GM10847 (cell line): ENCODE results near the gene PICK1.

Experiments
- POLR2A ChIP-seq: IDR thresholded peaks from 2 replicates; pipeline ENCODE4 v1.6.1; 2011; ENCODE audit not compliant: insufficient read length; ENCODE audit errors: extremely low read depth

Gene PICK1

DNA sequence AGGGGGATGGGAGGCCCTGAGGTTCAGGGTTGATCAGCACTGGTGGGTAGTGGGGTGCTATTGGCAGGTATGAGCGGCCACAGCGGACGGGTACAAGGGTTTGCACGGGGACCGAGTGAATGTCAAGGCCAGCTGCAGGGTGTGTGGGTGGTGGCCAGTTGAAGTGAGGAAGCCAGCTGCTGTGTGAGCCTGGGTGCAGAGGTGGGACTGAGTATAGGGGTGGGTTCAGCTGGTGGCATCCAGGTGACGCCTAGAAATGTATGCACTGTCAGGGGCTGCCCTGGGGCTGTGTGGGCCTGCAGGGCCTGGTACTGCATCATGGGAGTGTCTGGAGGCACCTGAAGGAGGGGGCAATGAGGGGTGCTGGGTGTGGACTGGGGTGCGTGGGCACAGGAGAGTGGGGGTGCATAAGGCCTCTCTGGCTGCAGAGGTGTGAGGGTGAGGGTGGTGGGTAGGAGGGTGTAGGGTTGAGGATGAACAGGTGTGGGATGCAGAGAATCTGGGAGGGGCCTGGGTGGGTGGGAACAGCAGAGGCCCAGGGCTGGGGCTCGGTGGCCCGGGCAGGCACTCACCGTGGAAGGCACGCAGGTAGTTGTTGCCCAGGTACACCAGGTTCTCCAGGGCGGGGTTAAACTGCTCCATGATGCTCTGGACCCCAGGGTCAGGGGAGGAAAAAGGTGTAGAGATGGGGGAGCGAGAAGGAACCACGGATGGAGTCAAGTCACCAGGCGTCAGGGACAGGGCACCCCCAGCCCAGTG is 51.5 kb downstream of the PICK1 start:
- TF ChIP-seq POLR2A: no peak

DNA sequence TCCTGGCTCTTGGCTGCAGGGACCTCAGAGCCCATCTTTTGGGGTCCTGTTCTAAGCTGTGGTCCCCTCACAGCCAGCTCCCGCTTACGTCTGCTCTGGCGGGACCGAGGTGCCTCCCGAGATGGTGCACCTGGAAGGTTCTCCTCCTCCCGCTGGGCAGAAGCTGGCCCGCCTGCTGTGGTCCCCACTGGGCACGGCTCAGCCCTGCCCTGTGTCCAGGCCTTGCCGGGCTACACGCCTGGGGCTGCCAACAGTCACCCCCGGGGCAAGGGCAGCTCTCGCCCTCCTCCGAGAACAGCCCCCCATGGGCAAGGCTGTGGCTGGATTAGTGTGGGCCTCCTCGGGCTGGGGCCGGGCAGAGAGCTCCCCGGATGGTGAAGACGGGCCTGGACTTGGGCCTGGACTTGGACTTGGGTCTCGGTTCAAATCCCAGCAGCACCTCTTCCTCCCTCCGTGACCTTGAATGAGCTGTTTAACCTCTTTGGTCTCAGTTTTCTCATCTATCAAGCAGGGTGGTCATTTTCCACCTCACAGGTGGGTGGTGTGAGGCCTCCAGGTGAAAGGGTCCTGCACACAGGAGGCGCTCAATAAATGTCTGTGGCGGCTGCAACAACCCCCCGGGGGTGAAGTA is 52.3 kb downstream of the PICK1 start:
- no peak for TF ChIP-seq POLR2A

DNA sequence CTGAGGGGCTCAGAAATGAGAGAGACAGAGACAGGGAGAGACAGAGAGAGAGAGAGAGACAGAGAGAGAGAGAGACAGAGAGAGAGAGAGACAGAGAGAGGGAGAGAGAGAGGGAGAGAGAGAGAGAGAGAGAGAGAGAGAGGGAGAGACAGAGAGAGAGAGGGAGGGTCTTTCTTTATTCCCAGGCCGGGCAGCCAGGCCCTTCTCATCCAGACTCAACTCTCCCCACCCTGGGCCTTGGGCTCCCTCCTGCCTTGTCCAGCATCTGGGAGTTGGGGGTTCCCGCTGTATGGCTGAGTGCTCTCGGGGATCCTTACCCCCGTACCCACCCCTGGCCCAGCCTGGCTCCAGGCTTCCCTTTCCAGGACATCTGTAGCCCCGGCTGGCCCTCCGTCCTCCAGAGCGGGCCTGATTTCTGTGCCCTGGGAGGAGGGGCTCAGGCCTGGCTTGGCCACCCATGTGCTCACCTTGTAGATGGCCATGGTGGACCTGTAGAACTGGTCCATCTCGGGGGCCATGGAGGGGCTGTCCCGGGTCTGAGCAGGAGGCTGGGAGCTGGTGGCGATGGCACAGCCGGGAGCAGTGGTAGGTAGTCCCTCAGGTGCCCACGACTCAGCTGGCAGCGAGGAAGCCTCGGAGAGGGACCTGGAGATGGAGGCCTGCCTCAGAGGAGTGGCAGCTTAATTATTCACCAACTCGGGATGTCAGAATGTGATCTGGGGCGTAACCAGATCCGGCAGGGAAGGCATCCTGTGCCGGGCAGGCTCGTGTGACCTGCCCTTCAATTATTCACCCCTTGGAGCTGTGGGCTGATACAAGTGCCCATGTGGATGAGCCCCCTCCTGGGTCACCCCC is 53.0 kb downstream of the PICK1 start, which contains the start of gene BAIAP2L2:
TSS of gene BAIAP2L2 (minus strand) at position 677 of the 855 bp plus-strand sequence. CDS start at position 518, 159 bp downstream.
- no peak for TF ChIP-seq POLR2A

DNA sequence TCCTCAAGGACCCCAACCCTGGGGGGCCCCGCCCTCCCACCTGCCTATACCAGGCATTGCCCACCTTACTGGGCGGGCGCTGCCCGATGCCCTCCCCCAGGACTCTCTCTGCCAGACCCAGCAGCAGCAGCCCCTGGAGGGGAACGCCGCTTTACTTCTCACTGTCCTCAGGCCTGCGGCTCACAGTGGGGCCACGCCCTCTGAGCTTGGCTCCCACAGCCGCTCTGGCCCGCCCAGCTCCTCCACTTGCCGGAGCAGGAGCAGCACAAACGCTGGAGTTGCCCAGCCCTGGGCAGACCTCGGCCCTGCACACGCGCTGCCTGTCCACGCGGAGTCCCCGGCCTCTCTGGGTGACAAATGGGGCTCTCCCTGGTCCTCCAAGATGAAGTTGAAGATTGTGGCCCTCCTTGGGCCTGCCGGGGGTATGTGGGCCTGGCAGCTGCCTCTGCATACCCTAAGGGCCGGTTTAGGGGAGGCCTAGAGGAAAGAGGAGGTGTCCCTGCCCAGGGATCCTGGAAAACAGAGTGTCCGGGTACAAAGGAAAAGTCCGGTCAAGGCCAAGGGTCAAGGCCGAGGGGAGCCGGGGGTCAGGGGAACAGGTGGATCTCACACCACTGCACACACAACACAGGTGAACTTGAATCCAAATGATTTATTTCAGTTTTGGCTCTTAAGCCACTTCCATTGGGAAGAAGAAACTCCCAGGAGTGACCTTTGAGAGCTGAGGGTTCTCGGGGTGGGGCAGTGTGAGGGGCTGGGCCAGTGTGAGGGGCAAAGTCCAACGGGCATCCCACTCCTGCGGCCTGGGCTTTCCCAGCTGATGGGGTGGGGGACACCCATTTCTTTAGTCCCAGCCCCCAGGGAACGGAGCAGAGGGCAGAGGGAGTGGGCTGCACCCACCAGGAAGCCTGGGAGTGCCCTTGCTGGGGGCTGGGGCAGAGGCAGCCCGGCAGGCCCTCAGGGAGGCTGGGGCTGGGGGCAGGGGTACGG is 54.0 kb downstream of the PICK1 start:
- TF ChIP-seq POLR2A: no peak

DNA sequence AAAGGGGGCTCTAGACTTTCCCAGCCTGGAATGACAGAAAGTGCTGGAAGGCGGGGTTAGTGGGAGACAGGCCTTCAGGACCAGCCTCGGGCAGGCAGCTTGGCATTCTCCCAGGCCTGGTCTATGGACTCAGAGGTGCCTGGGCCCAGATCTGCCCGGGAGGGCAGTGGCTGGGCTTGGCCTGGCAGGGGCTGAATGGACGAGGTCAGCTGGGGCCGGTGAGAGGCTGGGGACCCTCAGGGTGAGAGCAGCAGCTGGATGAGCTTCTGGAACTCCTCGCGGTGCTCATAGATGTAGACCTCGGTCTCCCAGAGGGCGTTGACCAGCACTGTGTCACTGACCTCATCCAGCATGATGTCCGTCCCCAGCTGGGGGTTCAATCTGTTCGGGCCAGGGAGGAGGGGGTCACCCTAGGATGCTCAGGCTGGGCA is 54.7 kb downstream of the PICK1 start:
- TF ChIP-seq POLR2A: no peak

DNA sequence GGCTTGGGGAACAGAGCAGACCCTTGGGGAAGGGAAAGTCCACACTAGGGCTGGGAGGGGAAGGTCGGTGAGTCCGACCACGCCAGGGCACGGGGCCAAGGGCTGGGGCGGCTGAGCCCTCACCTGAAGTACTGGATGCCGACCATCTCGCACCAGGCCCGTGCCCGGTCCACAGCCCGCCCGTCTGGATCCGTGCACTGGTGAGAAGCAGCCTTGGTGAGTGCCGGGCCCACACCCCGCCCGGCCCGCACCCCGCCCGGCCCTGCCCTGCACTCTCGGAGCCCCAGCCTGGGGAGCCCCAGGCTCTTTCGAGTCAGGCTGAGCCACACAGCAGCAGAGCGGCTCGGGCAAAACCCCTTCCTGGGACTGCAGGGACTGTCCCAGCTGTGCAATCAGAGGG is 55.2 kb downstream of the PICK1 start:
- TF ChIP-seq POLR2A: no peak

DNA sequence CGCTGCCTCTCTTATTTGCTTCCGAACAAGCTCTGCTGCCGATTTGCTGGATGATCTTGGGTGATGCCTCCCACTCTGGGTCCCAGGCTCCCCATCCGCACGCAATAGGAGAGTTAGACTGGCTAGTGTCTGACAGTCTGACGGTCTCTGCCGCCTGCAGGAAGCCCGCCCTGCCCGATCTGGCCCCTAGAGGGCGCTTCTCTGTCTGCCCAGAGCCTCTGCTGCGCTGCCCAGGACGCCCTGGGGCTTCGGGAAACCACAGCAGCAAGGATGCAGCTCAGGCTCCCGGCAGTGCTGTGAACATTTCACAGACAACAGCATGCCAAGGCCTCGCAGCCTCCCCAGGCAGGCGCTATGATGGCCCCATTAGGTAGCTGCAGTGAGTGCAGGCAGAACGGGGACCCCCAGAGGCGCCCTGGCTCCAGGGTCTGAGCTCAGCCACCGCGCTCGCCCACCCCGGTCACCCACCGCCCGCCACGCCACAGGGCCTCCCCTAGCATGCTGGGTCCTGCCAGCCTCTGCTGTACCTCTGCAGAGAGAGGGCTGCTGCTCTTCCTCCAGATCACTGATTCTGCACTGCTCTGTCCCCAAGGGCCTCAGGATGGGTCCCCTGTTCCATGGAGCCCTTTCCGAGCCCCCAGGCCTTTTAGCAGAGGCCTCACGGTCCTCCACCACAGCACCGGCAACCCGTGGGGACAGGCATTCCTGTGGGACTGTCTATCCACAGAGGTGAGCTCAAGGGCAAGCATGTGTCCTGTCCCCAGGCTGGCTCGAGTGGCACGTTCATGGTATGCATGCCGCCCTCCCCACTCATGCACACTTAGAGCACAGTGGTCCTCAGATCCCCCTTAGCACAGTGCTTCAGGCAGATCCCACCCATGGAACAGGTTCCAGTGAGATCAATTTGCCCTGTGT is 57.5 kb downstream of the PICK1 start:
- TF ChIP-seq POLR2A: no peak

DNA sequence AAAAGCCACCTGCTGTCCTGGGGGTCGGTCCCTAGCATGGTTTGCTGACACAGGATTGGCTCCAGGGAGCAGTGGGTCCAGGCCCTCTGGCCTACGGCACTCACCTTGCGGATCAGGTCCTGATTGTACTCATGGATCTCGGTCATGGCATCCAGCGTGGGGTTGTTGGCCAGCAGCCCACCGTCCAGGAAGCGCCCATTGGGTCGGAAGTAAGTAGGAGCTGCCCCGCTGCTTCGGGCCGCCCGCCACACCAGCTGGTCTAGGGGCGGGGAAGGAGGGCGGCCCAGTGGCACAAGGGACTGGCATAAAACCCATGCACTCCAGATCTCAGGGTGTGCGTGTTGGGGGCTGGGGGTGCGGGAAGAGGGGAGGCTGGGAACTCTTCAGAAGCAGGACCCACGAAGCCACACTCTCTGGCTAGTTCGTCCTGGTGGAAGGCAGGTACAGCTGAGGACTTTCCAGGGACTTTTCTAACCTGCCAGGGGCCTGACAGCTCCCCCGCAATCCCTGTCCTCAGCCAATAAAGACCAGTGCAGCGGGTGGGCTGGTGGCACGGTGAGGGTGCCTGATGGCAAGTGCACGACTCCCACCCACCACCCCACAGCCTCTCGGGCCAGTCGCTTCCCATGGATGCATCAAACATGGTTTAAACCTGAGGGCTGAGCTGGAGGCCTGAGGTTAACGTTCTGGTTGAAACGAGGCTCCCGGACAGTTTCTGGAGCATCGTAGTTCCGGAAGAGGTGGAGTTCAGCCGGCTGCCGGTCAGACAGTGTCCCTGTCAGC is 58.4 kb downstream of the PICK1 start:
- TF ChIP-seq POLR2A: no peak

DNA sequence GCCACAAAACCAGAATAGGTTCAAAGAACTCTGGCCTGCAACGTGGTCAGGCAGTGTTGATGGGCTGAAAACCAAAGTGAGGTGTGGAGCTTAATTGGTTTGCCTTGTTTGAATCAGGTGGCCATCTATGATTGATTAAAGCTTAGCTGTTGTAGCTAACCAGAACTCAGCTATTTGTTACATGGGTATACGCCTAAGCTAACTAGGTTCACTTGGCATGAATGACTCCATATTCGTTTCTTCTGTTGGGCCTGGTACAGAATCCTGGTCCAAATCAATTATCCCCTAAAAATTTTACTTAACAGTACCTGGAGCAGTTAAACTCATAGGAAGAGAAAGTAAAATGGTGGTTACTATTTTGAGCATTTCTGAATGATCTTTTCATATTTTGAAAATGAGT is 61.0 kb downstream of the PICK1 start:
- TF ChIP-seq POLR2A: no peak

DNA sequence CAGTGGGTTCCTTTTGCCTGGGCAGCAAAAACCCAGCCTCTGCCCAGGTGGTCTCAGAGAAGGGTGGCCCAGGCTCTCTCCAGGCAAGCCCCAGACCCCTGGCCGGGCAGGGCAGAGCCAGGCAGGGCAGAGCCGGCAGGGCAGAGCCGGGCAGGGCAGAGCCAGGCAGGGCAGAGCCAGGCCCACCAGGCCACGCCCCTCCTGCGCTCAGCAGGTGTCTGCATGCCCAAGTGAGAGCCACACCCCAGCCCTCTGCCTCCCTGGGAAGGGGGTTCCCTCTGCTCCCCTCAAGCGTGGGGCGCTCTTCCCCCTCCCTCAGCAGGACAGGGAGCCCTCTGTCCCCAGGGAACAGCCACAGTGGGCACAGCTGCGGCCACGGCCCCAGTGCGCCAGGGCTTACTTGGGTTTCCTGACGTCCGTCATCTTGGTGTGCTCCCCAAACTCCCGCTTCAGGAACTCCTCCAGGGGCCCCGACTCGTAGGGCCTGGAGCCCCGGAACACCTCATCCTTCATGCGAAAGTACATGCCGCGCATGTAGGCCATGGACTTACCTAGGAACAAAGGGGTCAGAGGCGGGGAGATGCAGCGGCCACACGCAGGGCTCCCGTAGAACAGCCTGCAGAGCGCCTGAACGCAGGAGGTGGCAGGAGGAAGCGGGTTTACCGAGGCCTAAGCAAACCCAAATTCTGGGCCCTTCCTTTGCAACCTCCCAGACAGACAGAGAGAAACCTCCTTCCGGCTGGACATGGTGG is 63.3 kb downstream of the PICK1 start:
- no peak for TF ChIP-seq POLR2A

DNA sequence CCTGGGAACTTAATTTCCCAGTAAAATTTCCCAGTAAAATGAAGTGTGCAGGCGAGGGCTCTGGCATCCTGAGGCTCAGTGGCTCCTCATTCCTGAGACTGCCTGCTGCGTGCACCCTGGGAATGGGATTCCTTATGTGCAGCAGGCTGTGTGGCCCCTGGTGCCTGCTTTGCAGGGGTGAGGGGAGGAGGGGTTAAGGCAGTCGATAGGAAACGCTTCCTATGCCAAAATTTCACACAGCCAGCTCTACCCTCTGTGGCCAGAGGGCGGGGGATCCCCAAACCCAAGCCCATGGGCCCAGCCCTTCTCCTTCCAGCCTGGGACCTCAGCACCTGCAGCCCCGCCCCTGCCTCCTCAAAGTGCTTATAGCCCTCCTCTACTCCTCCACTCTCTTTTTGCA is 65.4 kb downstream of the PICK1 start:
- TF ChIP-seq POLR2A: no peak
